RWPE2 (cell line): ENCODE results near the gene ZNF862.

Source experiments
- ATAC-seq: fragments of 200-7000 bp; cut with Tn5 transposase; 3 replicates; pipeline ENCODE4 v1.9.1; 2021; ENCODE audit warnings: low read depth
- DNase-seq: peaks from one replicate; pipeline ENCODE4 v3.0.0-alpha.2; 2020; ENCODE audit warnings: low spot score
- H3K27ac ChIP-seq: fragments of 450-650 bp; 2 replicates; pipeline ENCODE4 v1.5.1; 2017; ENCODE audit warnings: mild to moderate bottlenecking; ENCODE audit not compliant: poor library complexity, severe bottlenecking
- H3K27me3 ChIP-seq: fragments of 250-450 bp; sonication (Bioruptor Pico); 2 replicates; pipeline ENCODE4 v1.5.1; 2021; ENCODE audit warnings: mild to moderate bottlenecking, moderate library complexity; ENCODE audit not compliant: insufficient read depth, poor library complexity, severe bottlenecking
- H3K36me3 ChIP-seq: fragments of 250-450 bp; sonication (Bioruptor Pico); 2 replicates; pipeline ENCODE4 v1.5.1; 2020; ENCODE audit warnings: low read depth, mild to moderate bottlenecking, moderate library complexity
- H3K4me1 ChIP-seq: fragments of 250-450 bp; sonication (Bioruptor Pico); 2 replicates; pipeline ENCODE4 v1.5.1; 2021; ENCODE audit warnings: mild to moderate bottlenecking, moderate library complexity; ENCODE audit not compliant: insufficient read depth, poor library complexity, severe bottlenecking
- H3K4me3 ChIP-seq: fragments of 250-450 bp; sonication (Bioruptor Pico); 2 replicates; pipeline ENCODE4 v1.5.1; 2021; ENCODE audit warnings: mild to moderate bottlenecking, moderate library complexity; ENCODE audit not compliant: severe bottlenecking
- H3K9me3 ChIP-seq: fragments of 250-450 bp; sonication (Bioruptor Pico); 2 replicates; pipeline ENCODE4 v1.5.1; 2021; ENCODE audit warnings: mild to moderate bottlenecking, moderate library complexity; ENCODE audit not compliant: severe bottlenecking
- TF ChIP-seq, protein P1 (sequence below): fragments of 450-650 bp; IDR thresholded peaks from one replicate; pipeline ENCODE4 v1.5.1; 2017; ENCODE audit warnings: mild to moderate bottlenecking, moderate library complexity; ENCODE audit not compliant: poor library complexity, severe bottlenecking

The ZNF862 gene

DNA sequence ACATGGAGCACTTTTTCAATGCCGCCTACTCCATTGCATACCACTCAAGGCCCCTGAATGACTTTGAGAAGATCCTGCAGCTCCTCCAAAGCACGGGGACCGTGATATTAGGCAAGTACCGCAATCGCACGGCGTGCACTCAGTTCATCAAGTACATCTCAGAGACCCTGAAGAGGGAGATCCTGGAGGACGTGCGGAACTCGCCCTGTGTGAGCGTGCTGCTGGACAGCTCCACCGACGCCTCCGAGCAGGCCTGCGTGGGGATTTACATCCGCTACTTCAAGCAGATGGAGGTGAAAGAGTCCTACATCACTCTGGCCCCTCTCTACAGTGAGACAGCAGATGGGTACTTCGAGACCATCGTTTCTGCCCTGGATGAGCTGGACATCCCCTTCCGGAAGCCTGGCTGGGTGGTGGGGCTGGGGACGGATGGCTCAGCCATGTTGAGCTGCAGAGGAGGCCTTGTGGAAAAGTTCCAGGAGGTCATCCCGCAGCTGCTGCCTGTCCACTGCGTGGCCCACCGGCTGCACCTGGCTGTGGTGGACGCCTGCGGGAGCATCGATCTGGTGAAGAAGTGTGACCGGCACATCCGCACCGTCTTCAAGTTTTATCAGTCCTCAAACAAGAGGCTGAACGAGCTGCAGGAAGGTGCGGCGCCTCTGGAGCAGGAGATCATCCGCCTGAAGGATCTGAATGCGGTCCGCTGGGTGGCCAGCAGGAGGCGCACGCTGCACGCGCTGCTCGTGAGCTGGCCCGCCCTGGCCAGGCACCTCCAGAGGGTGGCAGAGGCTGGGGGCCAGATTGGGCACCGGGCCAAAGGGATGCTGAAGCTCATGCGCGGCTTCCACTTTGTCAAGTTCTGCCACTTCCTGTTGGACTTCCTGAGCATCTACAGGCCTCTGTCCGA is 22.9 kb downstream of the ZNF862 start:
- TF ChIP-seq, protein P1, sequence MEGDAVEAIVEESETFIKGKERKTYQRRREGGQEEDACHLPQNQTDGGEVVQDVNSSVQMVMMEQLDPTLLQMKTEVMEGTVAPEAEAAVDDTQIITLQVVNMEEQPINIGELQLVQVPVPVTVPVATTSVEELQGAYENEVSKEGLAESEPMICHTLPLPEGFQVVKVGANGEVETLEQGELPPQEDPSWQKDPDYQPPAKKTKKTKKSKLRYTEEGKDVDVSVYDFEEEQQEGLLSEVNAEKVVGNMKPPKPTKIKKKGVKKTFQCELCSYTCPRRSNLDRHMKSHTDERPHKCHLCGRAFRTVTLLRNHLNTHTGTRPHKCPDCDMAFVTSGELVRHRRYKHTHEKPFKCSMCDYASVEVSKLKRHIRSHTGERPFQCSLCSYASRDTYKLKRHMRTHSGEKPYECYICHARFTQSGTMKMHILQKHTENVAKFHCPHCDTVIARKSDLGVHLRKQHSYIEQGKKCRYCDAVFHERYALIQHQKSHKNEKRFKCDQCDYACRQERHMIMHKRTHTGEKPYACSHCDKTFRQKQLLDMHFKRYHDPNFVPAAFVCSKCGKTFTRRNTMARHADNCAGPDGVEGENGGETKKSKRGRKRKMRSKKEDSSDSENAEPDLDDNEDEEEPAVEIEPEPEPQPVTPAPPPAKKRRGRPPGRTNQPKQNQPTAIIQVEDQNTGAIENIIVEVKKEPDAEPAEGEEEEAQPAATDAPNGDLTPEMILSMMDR: no peak
- no peak for DNase-seq
- H3K36me3 ChIP-seq: no peaks in the 10 kb centered on the region
- no peaks in the 10 kb centered on the region for H3K27me3 ChIP-seq
- no peak for ATAC-seq
- H3K4me3 ChIP-seq: no peak overlapping the region
- H3K4me1 ChIP-seq: no peaks in the 10 kb centered on the region
- no peak overlapping the region for H3K27ac ChIP-seq
- H3K9me3 ChIP-seq: no peaks in the 10 kb centered on the region

DNA sequence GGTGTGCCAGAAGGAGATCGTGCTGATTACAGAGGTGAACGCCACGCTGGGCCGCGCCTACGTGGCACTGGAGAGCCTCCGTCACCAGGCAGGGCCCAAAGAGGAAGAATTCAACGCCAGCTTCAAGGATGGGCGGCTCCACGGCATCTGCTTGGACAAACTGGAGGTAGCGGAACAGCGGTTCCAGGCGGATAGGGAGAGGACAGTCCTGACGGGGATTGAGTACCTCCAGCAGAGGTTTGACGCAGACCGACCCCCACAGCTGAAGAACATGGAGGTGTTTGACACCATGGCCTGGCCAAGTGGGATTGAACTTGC is 23.5 kb downstream of the ZNF862 start:
- H3K27me3 ChIP-seq: no peaks in the 10 kb centered on the region
- H3K4me1 ChIP-seq: no peaks in the 10 kb centered on the region
- no peaks in the 10 kb centered on the region for H3K36me3 ChIP-seq
- DNase-seq (no peak), ATAC-seq (no peak)
- H3K27ac ChIP-seq: no peak overlapping the region
- TF ChIP-seq, protein P1: no peak
- no peaks in the 10 kb centered on the region for H3K9me3 ChIP-seq
- no peak overlapping the region for H3K4me3 ChIP-seq

DNA sequence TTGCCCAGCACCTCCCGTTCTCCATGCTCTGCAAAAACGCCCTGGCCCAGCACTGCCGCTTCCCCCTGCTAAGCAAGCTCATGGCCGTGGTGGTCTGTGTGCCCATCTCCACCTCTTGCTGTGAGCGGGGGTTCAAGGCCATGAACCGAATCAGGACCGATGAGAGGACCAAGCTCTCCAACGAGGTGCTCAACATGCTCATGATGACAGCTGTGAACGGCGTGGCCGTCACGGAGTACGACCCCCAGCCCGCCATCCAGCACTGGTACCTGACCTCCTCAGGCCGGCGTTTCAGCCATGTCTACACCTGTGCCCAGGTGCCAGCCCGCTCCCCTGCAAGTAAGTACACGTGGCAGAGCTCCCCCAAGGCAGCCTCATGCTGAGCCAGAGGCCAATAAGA is 24.0 kb downstream of the ZNF862 start:
- no peaks in the 10 kb centered on the region for H3K27me3 ChIP-seq
- H3K36me3 ChIP-seq: no peaks in the 10 kb centered on the region
- H3K9me3 ChIP-seq: no peaks in the 10 kb centered on the region
- ATAC-seq (no peak), DNase-seq (no peak)
- TF ChIP-seq, protein P1: no peak
- H3K4me3 ChIP-seq: no peak overlapping the region
- no peak overlapping the region for H3K27ac ChIP-seq
- H3K4me1 ChIP-seq: no peaks in the 10 kb centered on the region

DNA sequence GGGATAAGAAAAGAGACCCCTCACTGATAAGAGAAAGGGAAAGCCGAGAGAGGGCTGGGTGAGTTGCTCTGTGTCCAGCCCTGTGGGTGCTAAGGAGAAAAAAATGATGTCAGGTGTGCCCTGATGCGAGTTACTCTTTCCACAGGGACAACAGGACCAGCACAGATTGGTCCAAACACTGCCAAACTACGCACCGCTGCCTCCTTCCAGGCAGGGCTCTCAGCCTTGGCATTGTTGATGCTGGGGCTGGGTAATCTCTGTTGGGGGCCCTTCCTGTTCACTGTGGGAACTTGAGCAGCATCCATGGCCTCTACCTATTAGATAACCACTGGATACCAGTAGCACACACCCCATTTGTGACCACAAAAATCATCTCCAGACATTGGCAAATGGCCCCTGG is 25.3 kb downstream of the ZNF862 start:
- TF ChIP-seq, protein P1: no peak
- H3K4me1 ChIP-seq: no peaks in the 10 kb centered on the region
- no peak overlapping the region for H3K4me3 ChIP-seq
- ATAC-seq (no peak), DNase-seq (no peak)
- H3K36me3 ChIP-seq: no peaks in the 10 kb centered on the region
- H3K27ac ChIP-seq: no peak overlapping the region
- H3K9me3 ChIP-seq: no peaks in the 10 kb centered on the region
- no peaks in the 10 kb centered on the region for H3K27me3 ChIP-seq

DNA sequence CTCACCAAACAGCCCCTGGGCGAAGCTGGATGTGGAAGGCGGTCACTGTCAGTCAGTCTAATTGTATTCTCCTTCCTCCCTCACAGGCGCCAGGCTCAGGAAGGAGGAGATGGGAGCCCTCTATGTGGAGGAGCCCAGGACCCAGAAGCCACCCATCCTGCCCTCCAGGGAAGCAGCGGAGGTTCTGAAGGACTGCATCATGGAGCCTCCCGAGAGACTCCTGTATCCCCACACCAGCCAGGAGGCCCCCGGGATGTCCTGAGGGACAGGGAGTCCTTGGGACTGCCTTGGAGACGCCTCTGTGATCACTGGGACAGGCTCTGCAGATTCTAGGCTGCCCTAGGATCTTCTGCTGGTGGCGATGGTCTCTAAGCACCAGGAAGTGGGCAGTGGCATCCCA is 25.8 kb downstream of the ZNF862 start:
- H3K4me1 ChIP-seq: no peaks in the 10 kb centered on the region
- H3K27me3 ChIP-seq: no peaks in the 10 kb centered on the region
- no peak overlapping the region for H3K4me3 ChIP-seq
- DNase-seq (no peak), ATAC-seq (no peak)
- no peaks in the 10 kb centered on the region for H3K9me3 ChIP-seq
- no peaks in the 10 kb centered on the region for H3K36me3 ChIP-seq
- TF ChIP-seq, protein P1: no peak
- no peak overlapping the region for H3K27ac ChIP-seq
